HEK293 (cell line): ENCODE measurements around the gene SELENOM.

ENCODE experiments used
- CTCF ChIA-PET: fragments of 350-600 bp; formaldehyde crosslinking; extraction: SDS; loops from one replicate; lab custom pipeline; 2021; ENCODE audit warnings: antibody characterized with exemption; lab: Yijun Ruan, JAX
- POLR2A ChIA-PET: fragments of 300-600 bp; formaldehyde crosslinking; extraction: SDS; loops from one replicate; lab custom pipeline; 2020; ENCODE audit warnings: antibody characterized with exemption, inconsistent platforms; lab: Yijun Ruan, JAX
- H3K27ac ChIP-seq: fragments of 200-500 bp; sonication (Bioruptor generic); 2 replicates; pipeline ENCODE4 v1.5.1; 2014; ENCODE audit warnings: low read depth, low read length, control low read depth, inconsistent platforms; ENCODE audit errors: extremely low read depth
- H3K36me3 ChIP-seq, 2 experiments: fragments of 200-500 bp in 1 of 2; sonication (Bioruptor generic) in 1 of 2; 1 replicate in 1 of 2; 2 replicates in 1 of 2; pipeline ENCODE4 v1.5.1; 2014 to 2017; ENCODE audit warnings: inconsistent platforms in 2 of 2, low read length in 2 of 2; ENCODE audit not compliant: control insufficient read depth in 2 of 2, insufficient read depth in 1 of 2
- H3K4me1 ChIP-seq: fragments of 200-500 bp; sonication (Bioruptor generic); 2 replicates; pipeline ENCODE4 v1.5.1; 2014; ENCODE audit warnings: mild to moderate bottlenecking, low read length, inconsistent platforms; ENCODE audit not compliant: control insufficient read depth, insufficient read depth
- H3K4me3 ChIP-seq: 2 replicates; pipeline ENCODE4 v1.5.1; 2011; ENCODE audit warnings: low read depth, mild to moderate bottlenecking, control low read depth, low read length, moderate library complexity
- H3K9me3 ChIP-seq: fragments of 200-500 bp; sonication (Bioruptor generic); 2 replicates; pipeline ENCODE4 v1.5.1; 2014; ENCODE audit warnings: low read depth, low read length, inconsistent platforms; ENCODE audit not compliant: control insufficient read depth, insufficient read depth
- ATF2 ChIP-seq: fragments of 450-650 bp; formaldehyde crosslinking; IDR thresholded peaks from 2 replicates; pipeline ENCODE4 v1.5.1; 2016; ENCODE audit warnings: missing biosample characterization, missing genetic modification characterization, low read depth
- GLIS1 ChIP-seq: fragments of 450-650 bp; formaldehyde crosslinking; IDR thresholded peaks from 2 replicates; pipeline ENCODE4 v1.5.1; 2016; ENCODE audit warnings: missing biosample characterization, missing genetic modification characterization
- MYNN ChIP-seq: fragments of 450-650 bp; formaldehyde crosslinking; IDR thresholded peaks from 2 replicates; pipeline ENCODE4 v1.5.1; 2016; ENCODE audit warnings: missing biosample characterization, missing genetic modification characterization, borderline replicate concordance
- PRDM10 ChIP-seq: fragments of 450-650 bp; formaldehyde crosslinking; IDR thresholded peaks from 2 replicates; pipeline ENCODE4 v1.5.1; 2016; ENCODE audit warnings: missing biosample characterization, missing genetic modification characterization
- PRDM4 ChIP-seq: fragments of 450-650 bp; formaldehyde crosslinking; IDR thresholded peaks from 2 replicates; pipeline ENCODE4 v1.5.1; 2017; ENCODE audit warnings: missing biosample characterization, missing genetic modification characterization
- ZFP69B ChIP-seq: fragments of 450-650 bp; formaldehyde crosslinking; IDR thresholded peaks from 2 replicates; pipeline ENCODE4 v1.5.1; 2016; ENCODE audit warnings: missing biosample characterization, missing genetic modification characterization
- ZNF138 ChIP-seq: fragments of 450-650 bp; formaldehyde crosslinking; IDR thresholded peaks from 2 replicates; pipeline ENCODE4 v1.5.1; 2016; ENCODE audit warnings: missing biosample characterization, missing genetic modification characterization, borderline replicate concordance
- ZNF214 ChIP-seq: fragments of 450-650 bp; formaldehyde crosslinking; IDR thresholded peaks from 2 replicates; pipeline ENCODE4 v1.5.1; 2017; ENCODE audit warnings: missing biosample characterization, mild to moderate bottlenecking, missing genetic modification characterization, borderline replicate concordance
- ZNF223 ChIP-seq: fragments of 450-650 bp; formaldehyde crosslinking; IDR thresholded peaks from 2 replicates; pipeline ENCODE4 v1.5.1; 2016; ENCODE audit warnings: missing biosample characterization, missing genetic modification characterization
- ZNF24 ChIP-seq: fragments of 450-650 bp; formaldehyde crosslinking; IDR thresholded peaks from 2 replicates; pipeline ENCODE4 v1.5.1; 2016; ENCODE audit warnings: missing biosample characterization, missing genetic modification characterization
- ZNF248 ChIP-seq: fragments of 450-650 bp; formaldehyde crosslinking; IDR thresholded peaks from 2 replicates; pipeline ENCODE4 v1.5.1; 2017; ENCODE audit warnings: missing biosample characterization, missing genetic modification characterization
- ZNF302 ChIP-seq: fragments of 450-650 bp; formaldehyde crosslinking; IDR thresholded peaks from 2 replicates; pipeline ENCODE4 v1.5.1; 2016; ENCODE audit warnings: missing biosample characterization, missing genetic modification characterization, low read depth
- ZNF335 ChIP-seq: fragments of 450-650 bp; formaldehyde crosslinking; conservative IDR thresholded peaks from 2 replicates; pipeline ENCODE4 v1.5.1; 2016; ENCODE audit warnings: missing biosample characterization, missing genetic modification characterization
- ZNF350 ChIP-seq: fragments of 450-650 bp; formaldehyde crosslinking; IDR thresholded peaks from 2 replicates; pipeline ENCODE4 v1.5.0; 2017; ENCODE audit warnings: missing biosample characterization, mild to moderate bottlenecking, missing genetic modification characterization
- ZNF366 ChIP-seq: fragments of 450-650 bp; formaldehyde crosslinking; conservative IDR thresholded peaks from 2 replicates; pipeline ENCODE4 v1.5.1; 2016; ENCODE audit warnings: missing biosample characterization, missing genetic modification characterization
- ZNF433 ChIP-seq: fragments of 450-650 bp; formaldehyde crosslinking; IDR thresholded peaks from 2 replicates; pipeline ENCODE4 v1.5.1; 2016; ENCODE audit warnings: missing biosample characterization, missing genetic modification characterization, low read depth
- ZNF501 ChIP-seq: fragments of 450-650 bp; formaldehyde crosslinking; IDR thresholded peaks from 2 replicates; pipeline ENCODE4 v1.5.1; 2016; ENCODE audit warnings: missing biosample characterization, missing genetic modification characterization
- ZNF600 ChIP-seq: fragments of 450-650 bp; formaldehyde crosslinking; IDR thresholded peaks from 2 replicates; pipeline ENCODE4 v1.5.1; 2016; ENCODE audit warnings: missing biosample characterization, missing genetic modification characterization
- ZNF610 ChIP-seq: fragments of 450-650 bp; formaldehyde crosslinking; IDR thresholded peaks from 2 replicates; pipeline ENCODE4 v1.5.1; 2016; ENCODE audit warnings: missing biosample characterization, missing genetic modification characterization, borderline replicate concordance
- ZNF626 ChIP-seq: fragments of 450-650 bp; sonication (Bioruptor Pico); formaldehyde crosslinking; IDR thresholded peaks from 2 replicates; pipeline ENCODE4 v1.5.1; 2018; ENCODE audit warnings: missing biosample characterization, missing genetic modification characterization, inconsistent platforms
- ZNF629 ChIP-seq: fragments of 450-650 bp; formaldehyde crosslinking; IDR thresholded peaks from 2 replicates; pipeline ENCODE4 v1.5.1; 2017; ENCODE audit warnings: missing biosample characterization, missing genetic modification characterization
- ZNF660 ChIP-seq: fragments of 450-650 bp; IDR thresholded peaks from 2 replicates; pipeline ENCODE4 v1.5.1; 2018; ENCODE audit warnings: missing biosample characterization, mild to moderate bottlenecking, missing genetic modification characterization
- ZNF670 ChIP-seq: fragments of 450-650 bp; formaldehyde crosslinking; IDR thresholded peaks from 2 replicates; pipeline ENCODE4 v1.5.1; 2016; ENCODE audit warnings: missing biosample characterization, missing genetic modification characterization, low read depth
- ZNF701 ChIP-seq: fragments of 450-650 bp; formaldehyde crosslinking; IDR thresholded peaks from 2 replicates; pipeline ENCODE4 v1.5.1; 2016; ENCODE audit warnings: missing biosample characterization, missing genetic modification characterization
- ZNF792 ChIP-seq: fragments of 450-650 bp; formaldehyde crosslinking; IDR thresholded peaks from 2 replicates; pipeline ENCODE4 v1.5.1; 2016; ENCODE audit warnings: missing biosample characterization, missing genetic modification characterization
- ZNF830 ChIP-seq: fragments of 450-650 bp; IDR thresholded peaks from 2 replicates; pipeline ENCODE4 v1.5.0; 2018; ENCODE audit warnings: missing biosample characterization, missing genetic modification characterization, low read depth, mild to moderate bottlenecking, moderate library complexity

The SELENOM gene

GRCh38 chr22:31148488-31148887 lies 41.1 kb upstream of the SELENOM start:
- Histone ChIP-seq H3K9me3 (no peaks in the 10 kb centered on the region), H3K4me3 (no peak overlapping the region), H3K36me3 (no peaks in the 10 kb centered on the region), H3K27ac (no peak overlapping the region), H3K4me1 (no peaks in the 10 kb centered on the region)
- POLR2A ChIA-PET = interaction anchor here (1.0 kb wide), 1 partner anchor 11 kb away, joined by 3 read pairs; the partner anchor contains the start of gene RNF185
- TF ChIP-seq ZNF335 (tag by site-specific recombination) (peak; percentile 15), PRDM10 (tag by site-specific recombination) (no peak), GLIS1 (tag by site-specific recombination) (peak; percentile 45; the same call in 1 of the 2 replicates)
- CTCF ChIA-PET = interaction anchor here (0.6 to 3.8 kb wide), 32 partner anchors 8 to 503 kb away, joined by 3 to 54 read pairs (median 4); partner anchors contain the start of genes LIMK2, PLA2G3 and SELENOM

- Histone ChIP-seq H3K4me3 (no peak overlapping the region), H3K36me3 (no peaks in the 10 kb centered on the region), H3K27ac (no peak overlapping the region), H3K9me3 (no peaks in the 10 kb centered on the region), H3K4me1 (no peaks in the 10 kb centered on the region)
- POLR2A ChIA-PET = interaction anchor here (1.3 kb wide), 1 partner anchor 36 kb away, joined by 5 read pairs; the partner anchor contains the start of gene SELENOM
- CTCF ChIA-PET = interaction anchor here (3.9 kb wide), 1 partner anchor 36 kb away, joined by 25 read pairs; the partner anchor contains the start of gene SELENOM
- TF ChIP-seq PRDM4 (tag by site-specific recombination) (no peak), MYNN (no peak), ZNF830 (tag by site-specific recombination) (no peak), ZFP69B (tag by site-specific recombination) (no peak), ZNF660 (tag by site-specific recombination) (no peak), ZNF366 (tag by site-specific recombination) (peak; percentile 26; the same call in 1 of the 2 replicates), ZNF501 (tag by site-specific recombination) (no peak), ZNF701 (tag by site-specific recombination) (no peak), ZNF138 (tag by site-specific recombination) (no peak), ZNF214 (tag by site-specific recombination) (no peak), ZNF610 (tag by site-specific recombination) (no peak), ZNF223 (tag by site-specific recombination) (no peak), ZNF792 (no peak), ZNF670 (tag by site-specific recombination) (no peak), ATF2 (tag by site-specific recombination) (no peak), ZNF350 (tag by site-specific recombination) (peak; percentile 56; the same call in 1 of the 2 replicates), ZNF626 (tag by site-specific recombination) (no peak), ZNF248 (tag by site-specific recombination) (peak; percentile 45; the same call in 1 of the 2 replicates), ZNF629 (tag by site-specific recombination) (0 out of 2 replicates have a peak, but pooled peaks have one; percentile 23), ZNF600 (tag by site-specific recombination) (no peak), GLIS1 (tag by site-specific recombination) (0 out of 2 replicates have a peak, but pooled peaks have one; percentile 11), ZNF302 (tag by site-specific recombination) (no peak), ZNF24 (tag by site-specific recombination) (no peak), ZNF433 (tag by site-specific recombination) (no peak)
These were observed 36.9 kb upstream of the SELENOM start for GRCh38 chr22:31144223-31144622.
